CD8-positive, alpha-beta memory T cell (primary cell): Measurements from ENCODE around the gene CABYR. TPM values are rescaled to one million over a fixed set of nuclear protein-coding genes. Genes with fewer than 3 reads are reported as not detected.

Experiments
- CTCF ChIA-PET: fragments of 350-600 bp; sonication (Branson Sonifier 250); formaldehyde crosslinking; loops from one replicate; lab custom pipeline; 2021; ENCODE audit warnings: antibody characterized with exemption; lab: Charles Lee
- POLR2A ChIA-PET: fragments of 350-600 bp; sonication (Branson Sonifier 250); formaldehyde crosslinking; loops from one replicate; lab custom pipeline; 2021; ENCODE audit warnings: antibody characterized with exemption; lab: Charles Lee
- DNase-seq, 5 donors: peaks; one replicate each; pipeline versions ENCODE4 v3.0.0 to v3.0.0-alpha.2; 2020 to 2022; ENCODE audit warnings: mixed read lengths in 1 of 5
- H3K27ac ChIP-seq: one replicate; pipeline ENCODE4 v1.7.0; 2013; ENCODE audit warnings: low read depth, mild to moderate bottlenecking, low read length, moderate library complexity
- H3K27me3 ChIP-seq: 2 replicates; pipeline ENCODE4 v1.7.0; 2013; ENCODE audit warnings: low read length, mild to moderate bottlenecking; ENCODE audit not compliant: insufficient read depth, poor library complexity, severe bottlenecking
- H3K36me3 ChIP-seq: 2 replicates; pipeline ENCODE4 v1.7.0; 2013; ENCODE audit warnings: mild to moderate bottlenecking, low read length, moderate library complexity; ENCODE audit not compliant: insufficient read depth
- H3K4me1 ChIP-seq: 2 replicates; pipeline ENCODE4 v1.7.0; 2013; ENCODE audit warnings: mild to moderate bottlenecking, low read length, moderate library complexity; ENCODE audit not compliant: insufficient read depth
- H3K4me3 ChIP-seq: 2 replicates; pipeline ENCODE4 v1.7.0; 2013; ENCODE audit warnings: mild to moderate bottlenecking, low read length
- H3K9me3 ChIP-seq: 2 replicates; pipeline ENCODE4 v1.7.0; 2013; ENCODE audit warnings: mild to moderate bottlenecking, low read length
- H3K27ac Mint-ChIP-seq, 8 donors: one replicate each; pipeline ENCODE4 v1.8.0; 2020 to 2021; ENCODE audit warnings: mixed read lengths in 8 of 8, mild to moderate bottlenecking in 6 of 8, inconsistent platforms in 3 of 8, moderate library complexity in 3 of 8
- H3K27me3 Mint-ChIP-seq, 2 donors: one replicate each; pipeline ENCODE4 v1.8.0; 2020 to 2021; ENCODE audit warnings: mixed read lengths in 2 of 2, mild to moderate bottlenecking in 1 of 2, moderate library complexity in 1 of 2
- H3K36me3 Mint-ChIP-seq, 3 donors: one replicate each; pipeline ENCODE4 v1.8.0; 2020 to 2021; ENCODE audit warnings: mixed read lengths in 3 of 3, inconsistent platforms in 1 of 3, mild to moderate bottlenecking in 1 of 3
- H3K4me1 Mint-ChIP-seq, 3 donors: one replicate each; pipeline ENCODE4 v1.8.0; 2020 to 2021; ENCODE audit warnings: mixed read lengths in 3 of 3, inconsistent platforms in 1 of 3, mild to moderate bottlenecking in 1 of 3
- H3K4me3 Mint-ChIP-seq, 7 donors: one replicate each; pipeline ENCODE4 v1.8.0; 2020 to 2021; ENCODE audit warnings: mixed read lengths in 7 of 7, mild to moderate bottlenecking in 6 of 7, moderate library complexity in 4 of 7, inconsistent platforms in 2 of 7
- H3K9me3 Mint-ChIP-seq, 5 donors: one replicate each; pipeline ENCODE4 v1.8.0; 2020 to 2022; ENCODE audit warnings: mixed read lengths in 5 of 5, mild to moderate bottlenecking in 3 of 5, moderate library complexity in 2 of 5, inconsistent platforms in 1 of 5
- polyA plus RNA-seq: library from polyadenylated mRNA; unstranded; fragments of 300-500 nt; fragmentation: Illumina TruSeq; gene quantifications from one replicate; pipeline ENCODE4 v1.2.3, GENCODE V29; 2021
- total RNA-seq, 2 experiments: library from RNA; stranded (reverse); gene quantifications; one replicate each; pipeline ENCODE4 v1.2.3, GENCODE V29; 2021

Gene CABYR
- total and polyA plus RNA-seq, 3 experiments from 2014 or later: 0.62 to 1.7 (median 1.2) TPM

- H3K27ac Mint-ChIP-seq: no peak overlapping the region
- POLR2A ChIA-PET: no interaction called here
- no peaks in the 10 kb centered on the region for H3K9me3 Mint-ChIP-seq
- Histone ChIP-seq H3K9me3 (no peaks in the 10 kb centered on the region), H3K4me3 (no peak overlapping the region), H3K36me3 (no peaks in the 10 kb centered on the region), H3K27ac (no peak overlapping the region), H3K27me3 (no peaks in the 10 kb centered on the region), H3K4me1 (no peaks in the 10 kb centered on the region)
- CTCF ChIA-PET: no interaction called here
- H3K36me3 Mint-ChIP-seq: no peaks in the 10 kb centered on the region
- no peak overlapping the region for H3K4me3 Mint-ChIP-seq
- peaks cover 11 to 24% of the 10 kb centered on the region in 2 donors for H3K27me3 Mint-ChIP-seq
- H3K4me1 Mint-ChIP-seq: no peaks in the 10 kb centered on the region
- DNase-seq: no peak
Measured at GRCh38 chr18:24195296-24196053, 56.6 kb downstream of the CABYR start.

DNA sequence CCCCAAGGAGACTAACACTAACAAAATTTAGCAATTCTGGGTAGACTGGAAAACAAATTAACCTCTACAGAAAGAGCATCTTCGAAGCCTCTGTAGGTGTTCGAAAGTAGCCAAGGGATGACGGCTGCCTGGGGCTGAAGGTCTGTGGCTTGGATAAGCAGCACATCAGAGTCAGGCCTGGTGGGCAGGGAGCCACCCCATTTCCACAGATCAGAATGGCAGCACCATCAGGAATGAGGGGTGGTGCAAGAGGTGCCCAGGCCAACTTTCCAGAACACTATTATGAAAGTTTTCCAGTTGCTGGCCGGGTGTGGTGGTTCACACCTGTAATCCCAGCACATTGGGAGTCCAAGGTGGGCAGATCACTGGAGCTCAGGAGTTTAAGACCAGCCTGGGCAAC, 57.9 kb downstream of the CABYR start:
- H3K4me1 ChIP-seq: no peaks in the 10 kb centered on the region
- Mint-ChIP-seq H3K4me1 (no peaks in the 10 kb centered on the region), H3K27me3 (peaks cover 8 to 19% of the 10 kb centered on the region in 2 donors), H3K4me3 (no peak overlapping the region), H3K27ac (no peak overlapping the region), H3K9me3 (no peaks in the 10 kb centered on the region), H3K36me3 (no peaks in the 10 kb centered on the region)
- ChIA-PET POLR2A (no interaction called here), CTCF (no interaction called here)
- H3K27ac ChIP-seq: no peak overlapping the region
- no peak overlapping the region for H3K4me3 ChIP-seq
- no peak for DNase-seq
- no peaks in the 10 kb centered on the region for H3K36me3 ChIP-seq
- no peaks in the 10 kb centered on the region for H3K9me3 ChIP-seq
- H3K27me3 ChIP-seq: no peaks in the 10 kb centered on the region

- no peak overlapping the region for H3K27ac ChIP-seq
- H3K4me3 ChIP-seq: no peak overlapping the region
- H3K36me3 ChIP-seq: no peaks in the 10 kb centered on the region
- H3K27me3 ChIP-seq: no peaks in the 10 kb centered on the region
- Mint-ChIP-seq H3K27ac (no peak overlapping the region), H3K36me3 (no peaks in the 10 kb centered on the region), H3K4me1 (no peaks in the 10 kb centered on the region), H3K27me3 (peaks cover 6 to 16% of the 10 kb centered on the region in 2 donors), H3K4me3 (no peak overlapping the region), H3K9me3 (no peaks in the 10 kb centered on the region)
- H3K4me1 ChIP-seq: no peaks in the 10 kb centered on the region
- ChIA-PET POLR2A (no interaction called here), CTCF (no interaction called here)
- no peak for DNase-seq
- no peaks in the 10 kb centered on the region for H3K9me3 ChIP-seq
Measured at GRCh38 chr18:24197412-24197811, 58.5 kb downstream of the CABYR start.

GRCh38 chr18:24198461-24198860, 59.6 kb downstream of the CABYR start:
- Histone ChIP-seq H3K27ac (no peak overlapping the region), H3K9me3 (no peaks in the 10 kb centered on the region), H3K4me1 (no peaks in the 10 kb centered on the region), H3K4me3 (no peak overlapping the region), H3K36me3 (no peaks in the 10 kb centered on the region), H3K27me3 (no peaks in the 10 kb centered on the region)
- Mint-ChIP-seq H3K36me3 (no peaks in the 10 kb centered on the region), H3K4me1 (no peaks in the 10 kb centered on the region), H3K27me3 (peaks cover 6 to 20% of the 10 kb centered on the region in 2 donors), H3K27ac (no peak overlapping the region), H3K9me3 (no peaks in the 10 kb centered on the region), H3K4me3 (no peak overlapping the region)
- POLR2A ChIA-PET: no interaction called here
- CTCF ChIA-PET: no interaction called here
- no peak for DNase-seq

- H3K4me1 Mint-ChIP-seq: no peaks in the 10 kb centered on the region
- Histone ChIP-seq H3K27ac (no peak overlapping the region), H3K9me3 (no peaks in the 10 kb centered on the region), H3K36me3 (no peaks in the 10 kb centered on the region), H3K27me3 (no peaks in the 10 kb centered on the region), H3K4me1 (no peaks in the 10 kb centered on the region), H3K4me3 (no peak overlapping the region)
- CTCF ChIA-PET: no interaction called here
- no peak overlapping the region for H3K4me3 Mint-ChIP-seq
- H3K36me3 Mint-ChIP-seq: no peaks in the 10 kb centered on the region
- no peaks in the 10 kb centered on the region for H3K9me3 Mint-ChIP-seq
- no peak overlapping the region for H3K27ac Mint-ChIP-seq
- H3K27me3 Mint-ChIP-seq: peaks cover 6 to 20% of the 10 kb centered on the region in 2 donors
- no peak for DNase-seq
- POLR2A ChIA-PET: no interaction called here
Measured at GRCh38 chr18:24199372-24199962, 60.6 kb downstream of the CABYR start.

- no peaks in the 10 kb centered on the region for H3K9me3 Mint-ChIP-seq
- Histone ChIP-seq H3K4me3 (no peak overlapping the region), H3K9me3 (no peaks in the 10 kb centered on the region), H3K27ac (no peak overlapping the region), H3K4me1 (no peaks in the 10 kb centered on the region), H3K27me3 (no peaks in the 10 kb centered on the region), H3K36me3 (no peaks in the 10 kb centered on the region)
- peaks cover 9 to 20% of the 10 kb centered on the region in 2 donors for H3K27me3 Mint-ChIP-seq
- H3K27ac Mint-ChIP-seq: no peak overlapping the region
- no peak overlapping the region for H3K4me3 Mint-ChIP-seq
- no peak for DNase-seq
- ChIA-PET POLR2A (no interaction called here), CTCF (no interaction called here)
- no peaks in the 10 kb centered on the region for H3K36me3 Mint-ChIP-seq
- H3K4me1 Mint-ChIP-seq: no peaks in the 10 kb centered on the region
Measured at GRCh38 chr18:24200494-24201290, 61.8 kb downstream of the CABYR start.

DNA sequence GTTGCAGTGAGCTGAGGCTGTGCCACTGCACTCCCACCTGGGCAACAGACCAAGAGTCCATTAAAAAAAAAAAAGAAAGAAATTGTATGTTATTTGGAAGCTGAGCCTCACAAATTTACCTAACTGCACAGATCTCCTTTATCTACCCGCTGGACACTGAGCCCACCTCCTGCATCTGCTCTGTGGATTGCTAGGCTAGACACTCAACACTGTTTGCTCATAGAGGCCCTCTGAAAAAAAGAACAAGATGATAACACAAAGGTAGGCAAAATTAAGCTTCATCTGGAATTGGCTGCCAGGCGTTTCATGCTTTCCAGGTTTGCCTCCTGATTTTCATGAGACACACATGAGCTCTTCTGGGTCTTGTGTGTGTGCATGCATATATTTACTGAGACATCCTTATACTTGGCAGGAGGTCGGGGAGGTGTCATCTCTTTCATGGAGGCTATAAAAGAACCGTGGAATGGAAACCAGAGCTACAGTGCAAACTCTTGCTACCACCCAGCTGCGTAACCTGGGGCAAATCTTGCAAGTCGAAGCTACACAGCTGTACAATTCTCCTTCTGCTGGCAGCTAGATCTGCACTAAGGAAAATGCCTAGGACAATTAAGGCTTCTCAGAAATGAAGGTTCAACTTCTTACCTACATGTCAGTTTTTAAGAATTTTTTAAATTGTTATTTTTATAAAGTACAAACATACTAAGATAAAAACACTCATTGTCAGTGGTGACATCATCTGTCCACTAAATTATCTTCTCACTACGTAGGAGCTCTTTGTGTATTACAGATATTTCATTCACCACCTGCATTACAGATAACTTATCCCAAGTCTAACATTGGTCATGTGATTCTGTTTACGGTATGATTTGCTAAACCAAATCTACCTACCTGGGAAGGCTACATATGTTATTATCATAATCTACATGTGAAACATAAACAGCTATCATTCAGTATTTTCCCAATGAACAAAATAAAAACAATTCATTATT, 63.1 kb downstream of the CABYR start:
- Mint-ChIP-seq H3K4me3 (no peak overlapping the region), H3K9me3 (no peaks in the 10 kb centered on the region), H3K27ac (no peak overlapping the region), H3K36me3 (no peaks in the 10 kb centered on the region), H3K4me1 (no peaks in the 10 kb centered on the region), H3K27me3 (peaks cover 10 to 26% of the 10 kb centered on the region in 2 donors)
- Histone ChIP-seq H3K9me3 (no peaks in the 10 kb centered on the region), H3K36me3 (no peaks in the 10 kb centered on the region), H3K4me3 (no peak overlapping the region), H3K4me1 (no peaks in the 10 kb centered on the region), H3K27ac (no peak overlapping the region), H3K27me3 (no peaks in the 10 kb centered on the region)
- ChIA-PET POLR2A (no interaction called here), CTCF (no interaction called here)
- no peak for DNase-seq
